GM21423 (cell line): Measurements from ENCODE around the gene TNFRSF11A.

Experiments
- ATAC-seq: cut with Tn5 transposase; IDR thresholded peaks from one replicate; pipeline ENCODE4 v1.9.1; 2021; ENCODE audit warnings: mild to moderate bottlenecking, moderate library complexity; ENCODE audit not compliant: unreplicated experiment

The TNFRSF11A gene

GRCh38 chr18:62407660-62408059, 82.5 kb downstream of the TNFRSF11A start:
- no peak for ATAC-seq

- no peak for ATAC-seq
These were observed 84.7 kb downstream of the TNFRSF11A start for GRCh38 chr18:62409821-62410220.

GRCh38 chr18:62412231-62412979, 87.3 kb downstream of the TNFRSF11A start:
- no peak for ATAC-seq

GRCh38 chr18:62413206-62413605, 88.1 kb downstream of the TNFRSF11A start:
- no peak for ATAC-seq

- ATAC-seq, result no peak
These were observed 93.1 kb downstream of the TNFRSF11A start for GRCh38 chr18:62418258-62418657.

GRCh38 chr18:62420151-62420512, 95.0 kb downstream of the TNFRSF11A start:
- ATAC-seq, result peak; percentile 4

- ATAC-seq, result peak; percentile 93
These were observed 95.6 kb downstream of the TNFRSF11A start for GRCh38 chr18:62420513-62421209.

- peak; percentile 54 for ATAC-seq
These were observed 100.5 kb downstream of the TNFRSF11A start for GRCh38 chr18:62425465-62426190.

GRCh38 chr18:62426191-62426488, 101.0 kb downstream of the TNFRSF11A start:
- no peak for ATAC-seq

- ATAC-seq, result no peak
These were observed 107.1 kb downstream of the TNFRSF11A start for GRCh38 chr18:62432176-62432575.

GRCh38 chr18:62434798-62435197, 109.7 kb downstream of the TNFRSF11A start:
- no peak for ATAC-seq

- ATAC-seq, result no peak
These were observed 110.4 kb downstream of the TNFRSF11A start for GRCh38 chr18:62435435-62436031.

- no peak for ATAC-seq
These were observed 111.6 kb downstream of the TNFRSF11A start for GRCh38 chr18:62436636-62437234.

GRCh38 chr18:62437235-62438017, 112.3 kb downstream of the TNFRSF11A start:
- ATAC-seq, result no peak

- no peak for ATAC-seq
These were observed 112.9 kb downstream of the TNFRSF11A start for GRCh38 chr18:62438018-62438329.

- ATAC-seq, result no peak
These were observed 113.3 kb downstream of the TNFRSF11A start for GRCh38 chr18:62438402-62438801.

GRCh38 chr18:62438866-62439265, 113.8 kb downstream of the TNFRSF11A start:
- ATAC-seq, result no peak
